ENCODE data around the gene LDLRAD4.
"Not testable (repeated sequence)": the region's sequence is repeated elsewhere in the genome, so short reads cannot be mapped to it uniquely, and the experiment has no call there.

The LDLRAD4 gene

GRCh38 chr18:13661779-13662256, 443.3 kb downstream of the LDLRAD4 start:
- TF ChIP-seq EZH2 (IDR thresholded peaks at IDR 0.05; ENCODE audit: borderline replicate concordance, low read depth, low read length, severe bottlenecking) (no peak), CTCF (IDR thresholded peaks at IDR 0.05; ENCODE audit: borderline replicate concordance, extremely low read depth, low read length, poor library complexity, severe bottlenecking) (no peak)
- no peak overlapping the region for H3K4me2 ChIP-seq (ENCODE audit: insufficient read depth, low read length)
- H3K27me3 ChIP-seq (ENCODE audit: insufficient read depth, low read length, poor library complexity), result no peaks in the 10 kb centered on the region
- H4K20me1 ChIP-seq (ENCODE audit: insufficient read depth, low read length), result no peaks in the 10 kb centered on the region
- no peak overlapping the region for H3K9ac ChIP-seq (ENCODE audit: low read depth, low read length)
- H3K27ac ChIP-seq (ENCODE audit: low read length), result no peak overlapping the region
- no peak for DNase-seq
- no peak for ATAC-seq (ENCODE audit: insufficient read depth, low read depth)
- H2AFZ ChIP-seq (ENCODE audit: low read depth, low read length), result no peak overlapping the region
- no peak overlapping the region for H3K4me3 ChIP-seq (ENCODE audit: low read depth in 1 of 2, low read length in 2 of 2)
- H3K36me3 ChIP-seq (ENCODE audit: insufficient read depth, low read length), result peaks cover 27% of the 10 kb centered on the region
- no peaks in the 10 kb centered on the region for H3K9me3 ChIP-seq (ENCODE audit: insufficient read depth, low read length, severe bottlenecking)
- no peaks in the 10 kb centered on the region for H3K79me2 ChIP-seq (ENCODE audit: insufficient read depth, low read length)
- H3K4me1 ChIP-seq (ENCODE audit: insufficient read depth, low read length), result no peaks in the 10 kb centered on the region

- Histone ChIP-seq H3K36me3 (ENCODE audit: insufficient read depth, low read length) (peaks cover 26% of the 10 kb centered on the region), H3K4me1 (ENCODE audit: insufficient read depth, low read length) (no peaks in the 10 kb centered on the region), H3K27me3 (ENCODE audit: insufficient read depth, low read length, poor library complexity) (no peaks in the 10 kb centered on the region), H2AFZ (ENCODE audit: low read depth, low read length) (no peak overlapping the region), H4K20me1 (ENCODE audit: insufficient read depth, low read length) (peaks cover 8% of the 10 kb centered on the region), H3K9me3 (ENCODE audit: insufficient read depth, low read length, severe bottlenecking) (no peaks in the 10 kb centered on the region), H3K4me3 (ENCODE audit: low read depth in 1 of 2, low read length in 2 of 2) (no peak overlapping the region), H3K27ac (ENCODE audit: low read length) (no peak overlapping the region), H3K79me2 (ENCODE audit: insufficient read depth, low read length) (peaks cover 21% of the 10 kb centered on the region), H3K9ac (ENCODE audit: low read depth, low read length) (no peak overlapping the region), H3K4me2 (ENCODE audit: insufficient read depth, low read length) (no peak overlapping the region)
- no peak for TF ChIP-seq EZH2 (IDR thresholded peaks at IDR 0.05; ENCODE audit: borderline replicate concordance, low read depth, low read length, severe bottlenecking)
- no peak for TF ChIP-seq CTCF (IDR thresholded peaks at IDR 0.05; ENCODE audit: borderline replicate concordance, extremely low read depth, low read length, poor library complexity, severe bottlenecking)
- ATAC-seq (ENCODE audit: insufficient read depth, low read depth) (peak; percentile 22; the same call in 1 of the 3 replicates), DNase-seq (no peak)
These were observed 454.1 kb downstream of the LDLRAD4 start for GRCh38 chr18:13672657-13673056.

GRCh38 chr18:13676471-13676870, 457.9 kb downstream of the LDLRAD4 start:
- Histone ChIP-seq H2AFZ (ENCODE audit: low read depth, low read length) (no peak overlapping the region), H3K9me3 (ENCODE audit: insufficient read depth, low read length, severe bottlenecking) (no peaks in the 10 kb centered on the region), H3K27me3 (ENCODE audit: insufficient read depth, low read length, poor library complexity) (no peaks in the 10 kb centered on the region), H3K4me2 (ENCODE audit: insufficient read depth, low read length) (no peak overlapping the region), H3K9ac (ENCODE audit: low read depth, low read length) (no peak overlapping the region), H3K4me3 (ENCODE audit: low read depth in 1 of 2, low read length in 2 of 2) (no peak overlapping the region), H3K4me1 (ENCODE audit: insufficient read depth, low read length) (no peaks in the 10 kb centered on the region), H4K20me1 (ENCODE audit: insufficient read depth, low read length) (peaks cover 11% of the 10 kb centered on the region; the same call in 1 of the 2 replicates), H3K27ac (ENCODE audit: low read length) (no peak overlapping the region), H3K79me2 (ENCODE audit: insufficient read depth, low read length) (peaks cover 26% of the 10 kb centered on the region), H3K36me3 (ENCODE audit: insufficient read depth, low read length) (peaks cover 13% of the 10 kb centered on the region; the same call in 1 of the 2 replicates)
- ATAC-seq (ENCODE audit: insufficient read depth, low read depth) (no peak), DNase-seq (no peak)
- TF ChIP-seq EZH2 (IDR thresholded peaks at IDR 0.05; ENCODE audit: borderline replicate concordance, low read depth, low read length, severe bottlenecking) (no peak), CTCF (IDR thresholded peaks at IDR 0.05; ENCODE audit: borderline replicate concordance, extremely low read depth, low read length, poor library complexity, severe bottlenecking) (no peak)

GRCh38 chr18:13677350-13677749, 458.8 kb downstream of the LDLRAD4 start:
- ATAC-seq (ENCODE audit: insufficient read depth, low read depth); H3K4me1 ChIP-seq (ENCODE audit: insufficient read depth, low read length); DNase-seq; H3K27ac ChIP-seq (ENCODE audit: low read length); H3K9me3 ChIP-seq (ENCODE audit: insufficient read depth, low read length, severe bottlenecking); H3K4me3 ChIP-seq (ENCODE audit: low read depth in 1 of 2, low read length in 2 of 2); H3K9ac ChIP-seq (ENCODE audit: low read depth, low read length); H2AFZ ChIP-seq (ENCODE audit: low read depth, low read length); H3K27me3 ChIP-seq (ENCODE audit: insufficient read depth, low read length, poor library complexity); H3K4me2 ChIP-seq (ENCODE audit: insufficient read depth, low read length): not testable (repeated sequence)
- Histone ChIP-seq H3K79me2 (ENCODE audit: insufficient read depth, low read length) (peaks cover 32% of the 10 kb centered on the region), H3K36me3 (ENCODE audit: insufficient read depth, low read length) (peaks cover 17% of the 10 kb centered on the region; the same call in 1 of the 2 replicates), H4K20me1 (ENCODE audit: insufficient read depth, low read length) (peaks cover 11% of the 10 kb centered on the region; the same call in 1 of the 2 replicates)

All from DND-41 (cell line).